ENCODE data around the gene CYB561D1. TPM values are rescaled to one million over a fixed set of nuclear protein-coding genes. Genes with fewer than 3 reads are reported as not detected.

CYB561D1 gene
- total RNA-seq, 1 donor from 2014 or later = 10.2 TPM

GRCh38 chr1:109503935-109504334 lies 10.0 kb downstream of the CYB561D1 start:
- H3K4me3 Mint-ChIP-seq (ENCODE audit: unreplicated experiment) = no peak overlapping the region
- peaks cover 4% of the 10 kb centered on the region for H3K36me3 Mint-ChIP-seq (ENCODE audit: unreplicated experiment)
- no peaks in the 10 kb centered on the region for H3K9me3 Mint-ChIP-seq (ENCODE audit: unreplicated experiment)
- no peak overlapping the region for H3K27ac Mint-ChIP-seq (ENCODE audit: unreplicated experiment)
- peaks cover 16% of the 10 kb centered on the region for H3K4me1 Mint-ChIP-seq (ENCODE audit: unreplicated experiment)
- no peak for DNase-seq (ENCODE audit: extremely low spot score, unreplicated experiment)
- TF ChIP-seq CTCF (IDR thresholded peaks at IDR 0.05) = no peak
- H3K27me3 Mint-ChIP-seq (ENCODE audit: unreplicated experiment) = no peaks in the 10 kb centered on the region

- no peak for DNase-seq (ENCODE audit: extremely low spot score, unreplicated experiment)
- peaks cover 2% of the 10 kb centered on the region for H3K36me3 Mint-ChIP-seq (ENCODE audit: unreplicated experiment)
- TF ChIP-seq CTCF (IDR thresholded peaks at IDR 0.05) = no peak
- H3K27ac Mint-ChIP-seq (ENCODE audit: unreplicated experiment) = no peak overlapping the region
- no peaks in the 10 kb centered on the region for H3K9me3 Mint-ChIP-seq (ENCODE audit: unreplicated experiment)
- peaks cover 21% of the 10 kb centered on the region for H3K4me1 Mint-ChIP-seq (ENCODE audit: unreplicated experiment)
- H3K4me3 Mint-ChIP-seq (ENCODE audit: unreplicated experiment) = no peak overlapping the region
- H3K27me3 Mint-ChIP-seq (ENCODE audit: unreplicated experiment) = no peaks in the 10 kb centered on the region
Measured at GRCh38 chr1:109504974-109505373, 11.1 kb downstream of the CYB561D1 start.

GRCh38 chr1:109508001-109508872 lies 14.3 kb downstream of the CYB561D1 start:
- Mint-ChIP-seq H3K4me1 (ENCODE audit: unreplicated experiment) (peaks cover 14% of the 10 kb centered on the region), H3K27me3 (ENCODE audit: unreplicated experiment) (peaks cover 16% of the 10 kb centered on the region), H3K9me3 (ENCODE audit: unreplicated experiment) (no peaks in the 10 kb centered on the region), H3K4me3 (ENCODE audit: unreplicated experiment) (peak overlapping the region; percentile 74), H3K36me3 (ENCODE audit: unreplicated experiment) (peaks cover 2% of the 10 kb centered on the region), H3K27ac (ENCODE audit: unreplicated experiment) (no peak overlapping the region)
- TF ChIP-seq CTCF (IDR thresholded peaks at IDR 0.05) = no peak
- no peak for DNase-seq (ENCODE audit: extremely low spot score, unreplicated experiment)

GRCh38 chr1:109508873-109509175 lies 14.9 kb downstream of the CYB561D1 start:
- DNase-seq (ENCODE audit: extremely low spot score, unreplicated experiment) = no peak
- H3K9me3 Mint-ChIP-seq (ENCODE audit: unreplicated experiment) = no peaks in the 10 kb centered on the region
- H3K27me3 Mint-ChIP-seq (ENCODE audit: unreplicated experiment) = peaks cover 16% of the 10 kb centered on the region
- no peak for TF ChIP-seq CTCF (IDR thresholded peaks at IDR 0.05)
- peak overlapping the region; percentile 74 for H3K4me3 Mint-ChIP-seq (ENCODE audit: unreplicated experiment)
- peaks cover 2% of the 10 kb centered on the region for H3K36me3 Mint-ChIP-seq (ENCODE audit: unreplicated experiment)
- H3K27ac Mint-ChIP-seq (ENCODE audit: unreplicated experiment) = no peak overlapping the region
- peaks cover 14% of the 10 kb centered on the region for H3K4me1 Mint-ChIP-seq (ENCODE audit: unreplicated experiment)

- Mint-ChIP-seq H3K27ac (ENCODE audit: unreplicated experiment) (no peak within 1 kb of the TSS), H3K4me1 (ENCODE audit: unreplicated experiment) (peaks cover 14% of the 10 kb centered on the region), H3K36me3 (ENCODE audit: unreplicated experiment) (peaks cover 2% of the 10 kb centered on the region), H3K27me3 (ENCODE audit: unreplicated experiment) (peaks cover 16% of the 10 kb centered on the region), H3K4me3 (ENCODE audit: unreplicated experiment) (peak within 1 kb of the TSS; percentile 82), H3K9me3 (ENCODE audit: unreplicated experiment) (no peaks in the 10 kb centered on the region)
- no peak for TF ChIP-seq CTCF (IDR thresholded peaks at IDR 0.05)
- DNase-seq (ENCODE audit: extremely low spot score, unreplicated experiment) = no peak
Measured at GRCh38 chr1:109509176-109510134, 15.6 kb downstream of the CYB561D1 start, which contains the start of gene AMIGO1. AMIGO1 (minus strand) TSS chr1:109509727; CDS start chr1:109508912, 815 bp downstream.
